GM12878 (cell line): ENCODE data around the gene GSTA4. TPM values are rescaled to one million over a fixed set of nuclear protein-coding genes. Genes with fewer than 3 reads are reported as not detected.
A peak's percentile ranks its signal among the peaks of the same experiment; 100 is the strongest.

Experiments used
- ATAC-seq: fragments of 200-7000 bp; cut with Tn5 transposase; 3 replicates; pipeline ENCODE4 v1.9.1; 2020; ENCODE audit warnings: mild to moderate bottlenecking, moderate library complexity
- BruUV-seq: library from RNA; stranded (reverse); fragments of 400-500 nt; replicated peaks from 2 replicates; lab custom pipeline; 2021; lab: Mats Ljungman, UMichigan
- CTCF ChIA-PET: fragments of 300-600 bp; sonication (Branson Sonifier 250); formaldehyde crosslinking; extraction: SDS; loops from one replicate; lab custom pipeline; 2021; ENCODE audit warnings: inconsistent platforms; lab: Yijun Ruan, JAX
- POLR2A ChIA-PET: fragments of 350-600 bp; formaldehyde crosslinking; extraction: SDS; loops from one replicate; lab custom pipeline; 2021; ENCODE audit warnings: inconsistent platforms; lab: Charles Lee
- RAD21 ChIA-PET: fragments of 300-600 bp; sonication (Branson Sonifier 250); formaldehyde crosslinking; loops from one replicate; lab custom pipeline; 2023; ENCODE audit warnings: antibody characterized with exemption; ENCODE audit not compliant: unreplicated experiment; lab: Charles Lee
- SMC1A ChIA-PET: fragments of 300-600 bp; sonication (Branson Sonifier 250); formaldehyde crosslinking; loops from one replicate; lab custom pipeline; 2023; ENCODE audit not compliant: unreplicated experiment, uncharacterized antibody; lab: Charles Lee
- DNase-seq: peaks from one replicate; pipeline ENCODE4 v3.0.0-alpha.2; 2011; ENCODE audit warnings: low read depth, low spot score
- FAIRE-seq: peaks from 3 replicates; lab custom pipeline; 2011; peaks lifted over from hg19 to GRCh38; lab: Jason Lieb, UNC
- H2AFZ ChIP-seq: 2 replicates; pipeline ENCODE4 v1.6.0; 2011; ENCODE audit warnings: low read depth, low read length, control low read depth; ENCODE audit not compliant: control insufficient read depth
- H3K27ac ChIP-seq: 2 replicates; pipeline ENCODE4 v1.5.1; 2011; ENCODE audit warnings: control low read depth; ENCODE audit not compliant: control insufficient read depth, insufficient read depth
- H3K27me3 ChIP-seq, 2 experiments: replicated peaks in 1 of 2; 2 replicates each; pipeline versions ENCODE4 v1.6.0 to v1.6.1; 2011; ENCODE audit warnings: low read length in 1 of 2; ENCODE audit not compliant: control insufficient read depth in 2 of 2, insufficient read depth in 2 of 2
- H3K36me3 ChIP-seq, 2 experiments: 2 replicates each; pipeline ENCODE4 v1.5.1; 2011; ENCODE audit warnings: low read length in 1 of 2; ENCODE audit not compliant: control insufficient read depth in 2 of 2, insufficient read depth in 2 of 2
- H3K4me1 ChIP-seq: 2 replicates; pipeline ENCODE4 v1.6.1; 2011; ENCODE audit warnings: mild to moderate bottlenecking, low read length, moderate library complexity, mixed read lengths; ENCODE audit not compliant: control insufficient read depth, insufficient read depth
- H3K4me2 ChIP-seq: 2 replicates; pipeline ENCODE4 v1.6.0; 2011; ENCODE audit warnings: control low read depth; ENCODE audit not compliant: control insufficient read depth, insufficient read depth
- H3K4me3 ChIP-seq: fragments of 200-600 bp; sonication (generic); 2 replicates; pipeline ENCODE4 v1.5.1; 2016
- H3K79me2 ChIP-seq: 2 replicates; pipeline ENCODE4 v1.6.0; 2011; ENCODE audit warnings: low read length; ENCODE audit not compliant: control insufficient read depth, insufficient read depth
- H3K9ac ChIP-seq: 2 replicates; pipeline ENCODE4 v1.8.0; 2011; ENCODE audit warnings: low read length, control low read depth, mixed read lengths; ENCODE audit not compliant: control insufficient read depth, insufficient read depth
- H3K9me3 ChIP-seq: replicated peaks from 3 replicates; pipeline ENCODE4 v1.5.1; 2011; ENCODE audit warnings: mild to moderate bottlenecking, low read length; ENCODE audit not compliant: control insufficient read depth, insufficient read depth
- H4K20me1 ChIP-seq: 2 replicates; pipeline ENCODE4 v1.6.0; 2011; ENCODE audit not compliant: control insufficient read depth, insufficient read depth
- BRCA1 ChIP-seq: IDR thresholded peaks from 2 replicates; pipeline ENCODE4 v1.6.1; 2011; ENCODE audit warnings: low read depth, low read length, improper control_type of control experiment
- CEBPB ChIP-seq, 2 experiments: fragments of 150-350 bp in 1 of 2; IDR thresholded peaks; 2 replicates each; pipeline ENCODE4 v1.6.1; 2012 to 2014; ENCODE audit warnings: low read depth in 2 of 2, low read length in 2 of 2, borderline replicate concordance in 1 of 2, inconsistent platforms in 1 of 2
- IKZF2 ChIP-seq, 2 experiments: fragments of 450-650 bp; IDR thresholded peaks; 2 replicates each; pipeline ENCODE4 v1.6.1; 2017; ENCODE audit warnings: mild to moderate bottlenecking in 2 of 2, moderate library complexity in 2 of 2
- MXI1 ChIP-seq: fragments of 150-350 bp; IDR thresholded peaks from 2 replicates; pipeline ENCODE4 v1.6.1; 2011; ENCODE audit warnings: low read depth, mild to moderate bottlenecking, inconsistent platforms, low read length, improper control_type of control experiment
- SRF ChIP-seq, 2 experiments: IDR thresholded peaks; 2 replicates each; pipeline ENCODE4 v1.6.1; 2011; ENCODE audit warnings: low read depth in 2 of 2, low read length in 2 of 2, mild to moderate bottlenecking in 1 of 2, moderate library complexity in 1 of 2
- ZNF24 ChIP-seq: fragments of 450-650 bp; IDR thresholded peaks from 2 replicates; pipeline ENCODE4 v1.6.1; 2017; ENCODE audit warnings: antibody characterized with exemption, mild to moderate bottlenecking
- WGBS: methylation state at CpG from one replicate; pipeline ENCODE4 v1.1.6; 2016; ENCODE audit warnings: low lambda C conversion rate; ENCODE audit not compliant: insufficient replicate concordance, insufficient coverage; ENCODE audit errors: missing lambda C conversion rate; 5-methylcytosine and 5-hydroxymethylcytosine counted together
- in situ Hi-C: fragments of 300-500 bp; cut with MboI; formaldehyde crosslinking; loops from 9 replicates; pipeline ENCODE4 v1.14.3; 2018; ENCODE audit warnings: mixed read lengths
- intact Hi-C: fragments of 100-400 bp; cut with micrococcal nuclease; formaldehyde crosslinking; loops from one replicate; pipeline ENCODE4 v1.14.2; 2022; ENCODE audit not compliant: unreplicated experiment
- polyA plus RNA-seq, 11 experiments: library from polyadenylated mRNA; depleted of rRNA in 4 of 11; unstranded in 6 of 11; stranded (reverse) in 5 of 11; fragments of >200 nt; fragmentation: Nextera tagmentation in 4 of 11; fragmentation: Illumina TruSeq in 1 of 11; extraction: Ambion mirVana in 4 of 11; extraction: Trizol in 1 of 11; gene quantifications; 1 replicate in 1 of 11; 2 replicates in 10 of 11; pipeline versions ENCODE4 v1.2.1 to v1.2.3, GENCODE V29; 2011 to 2016; ENCODE audit warnings: inconsistent platforms in 2 of 11, missing spikeins in 2 of 11, low read depth in 1 of 11
- total RNA-seq, 4 experiments: library from RNA; depleted of rRNA in 3 of 4; stranded (reverse); fragments of >200 nt in 3 of 4; fragmentation: Illumina TruSeq in 1 of 4; extraction: Trizol in 1 of 4; gene quantifications; 2 replicates each; pipeline versions ENCODE4 v1.2.1 to v1.2.3, GENCODE V29; 2013 to 2021

The GSTA4 gene
- total and polyA plus RNA-seq, 10 of the 15 experiments (the other 5 are each of a cell fraction or from before 2014, with no cell fraction given), result 1.9 to 9.7 (median 4.4) TPM

DNA sequence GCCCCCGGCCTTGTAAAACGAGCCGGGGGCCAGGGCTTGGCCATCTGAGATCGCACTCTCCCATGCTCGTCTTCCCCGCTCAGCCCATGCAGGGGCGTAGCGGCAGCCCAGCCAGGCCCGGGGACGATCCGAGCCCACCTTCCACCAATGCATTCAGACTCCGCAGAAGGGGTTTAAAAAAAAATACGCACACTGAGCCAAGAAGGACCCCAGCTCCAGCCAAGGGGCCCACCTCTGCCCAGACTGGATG is 320 bp downstream of the GSTA4 start:
- TF ChIP-seq MXI1 (peak; percentile 36; the same call in 1 of the 2 replicates), SRF (IDR thresholded peaks at IDR 0.05; ENCODE audit: low read depth in 2 of 2, low read length in 2 of 2) (no peak), BRCA1 (no peak), IKZF2 (IDR thresholded peaks at IDR 0.05) (no peak), ZNF24 (no peak), CEBPB (IDR thresholded peaks at IDR 0.05; ENCODE audit: borderline replicate concordance in 1 of 2, low read depth in 2 of 2, low read length in 2 of 2) (no peak)
- H4K20me1 ChIP-seq, result no peaks in the 10 kb centered on the region
- no peaks in the 10 kb centered on the region for H3K4me1 ChIP-seq
- H3K36me3 ChIP-seq, result no peaks in the 10 kb centered on the region
- H2AFZ ChIP-seq, result peak overlapping the region; percentile 54
- POLR2A ChIA-PET, result interaction anchor here (0.9 kb wide), 1 partner anchor 11 kb away, joined by 4 read pairs; no protein-coding TSS in a partner anchor
- WGBS, result 0% methylated on average over 13 of the region's 13 CpGs
- no peaks in the 10 kb centered on the region for H3K27me3 ChIP-seq
- in situ Hi-C loops (no loop called here), intact Hi-C loops (loop anchor here (5.0 to 10.0 kb wide), 4 partner anchors 443 to 710 kb away; partner anchors contain the start of genes EFHC1 and MCM3)
- CTCF ChIA-PET, result interaction anchor here (0.7 to 3.5 kb wide), 11 partner anchors 11 to 709 kb away, joined by 3 to 24 read pairs (median 4); no protein-coding TSS in a partner anchor
- ATAC-seq (peak; percentile 39), FAIRE-seq (no peak), DNase-seq (no peak)
- SMC1A ChIA-PET, result interaction anchor here (0.8 to 2.7 kb wide), 4 partner anchors 8 to 73 kb away, joined by 3 to 18 read pairs (median 5); partner anchors contain the start of gene FBXO9
- peak overlapping the region; percentile 58 for H3K9ac ChIP-seq
- no peaks in the 10 kb centered on the region for H3K79me2 ChIP-seq
- H3K9me3 ChIP-seq, result no peaks in the 10 kb centered on the region
- peak overlapping the region; percentile 95 for H3K4me2 ChIP-seq
- peak overlapping the region; percentile 76 for H3K27ac ChIP-seq
- TSS peak; percentile 69 for BruUV-seq
- RAD21 ChIA-PET, result interaction anchor here (1.2 to 1.5 kb wide), 3 partner anchors 15 to 490 kb away, joined by 3 to 5 read pairs (median 3); no protein-coding TSS in a partner anchor
- peak overlapping the region; percentile 97 for H3K4me3 ChIP-seq
